H4 (cell line): ENCODE data around the gene PI4K2A. TPM values are rescaled to one million over a fixed set of nuclear protein-coding genes. Genes with fewer than 3 reads are reported as not detected.
"Not testable (repeated sequence)": the region's sequence is repeated elsewhere in the genome, so short reads cannot be mapped to it uniquely, and the experiment has no call there.

Experiments used
- DNase-seq: peaks from one replicate; pipeline ENCODE4 v3.0.0-alpha.2; 2015; ENCODE audit warnings: low spot score
- total RNA-seq: library from RNA; depleted of rRNA; stranded (reverse); fragments of >200 nt; shearing (Covaris generic); gene quantifications from 2 replicates; pipeline ENCODE4 v1.2.3, GENCODE V29; 2014

Gene PI4K2A
- total RNA-seq, 1 experiment from 2014 or later = 10.9 TPM

- DNase-seq = peak; percentile 25
Observed at GRCh38 chr10:97673736-97674525, 33.5 kb downstream of the PI4K2A start.

GRCh38 chr10:97675222-97675621, 34.8 kb downstream of the PI4K2A start:
- no peak for DNase-seq

GRCh38 chr10:97676770-97677581, 36.5 kb downstream of the PI4K2A start:
- DNase-seq = peak; percentile 58

- DNase-seq = no peak
Observed at GRCh38 chr10:97679594-97679993, 39.1 kb downstream of the PI4K2A start.

- DNase-seq = no peak
Observed at GRCh38 chr10:97682042-97682441, 41.6 kb downstream of the PI4K2A start.

- DNase-seq = peak; percentile 37
Observed at GRCh38 chr10:97683556-97684367, 43.3 kb downstream of the PI4K2A start.

GRCh38 chr10:97684368-97684713, 43.9 kb downstream of the PI4K2A start:
- DNase-seq = not testable (repeated sequence)

- DNase-seq = no peak
Observed at GRCh38 chr10:97684866-97685394, 44.5 kb downstream of the PI4K2A start.

- peak; percentile 45 for DNase-seq
Observed at GRCh38 chr10:97685395-97685958, 45.0 kb downstream of the PI4K2A start.

GRCh38 chr10:97686301-97686961, 46.0 kb downstream of the PI4K2A start:
- DNase-seq = peak; percentile 26

- peak; percentile 95 for DNase-seq
Observed at GRCh38 chr10:97686962-97687784, 46.7 kb downstream of the PI4K2A start, which contains the start of gene AVPI1. Gene AVPI1 (minus strand): TSS chr10:97687241. CDS start chr10:97679905, 7,336 bp downstream.

GRCh38 chr10:97687785-97688781, 47.6 kb downstream of the PI4K2A start:
- DNase-seq = peak; percentile 78

GRCh38 chr10:97689559-97690020, 49.1 kb downstream of the PI4K2A start:
- peak; percentile 96 for DNase-seq

- no peak for DNase-seq
Observed at GRCh38 chr10:97690133-97690532, 49.7 kb downstream of the PI4K2A start.

GRCh38 chr10:97698072-97698655, 57.7 kb downstream of the PI4K2A start:
- DNase-seq = not testable (repeated sequence)

GRCh38 chr10:97701438-97702069, 61.1 kb downstream of the PI4K2A start:
- peak; percentile 67 for DNase-seq

- DNase-seq = no peak
Observed at GRCh38 chr10:97703398-97704067, 63.1 kb downstream of the PI4K2A start.
